Stimulated activated CD8-positive, alpha-beta memory T cell treated with anti-CD3 and anti-CD28 coated beads, Interleukin-2, amount 100 ng/mL, for 1 hour (primary cell): ENCODE results near the gene ANGPTL8.

Source experiments
- DNase-seq, 2 donors: peaks; one replicate each; pipeline ENCODE4 v3.0.0-alpha.2; 2020; ENCODE audit warnings: low read depth in 2 of 2

ANGPTL8 gene

DNA sequence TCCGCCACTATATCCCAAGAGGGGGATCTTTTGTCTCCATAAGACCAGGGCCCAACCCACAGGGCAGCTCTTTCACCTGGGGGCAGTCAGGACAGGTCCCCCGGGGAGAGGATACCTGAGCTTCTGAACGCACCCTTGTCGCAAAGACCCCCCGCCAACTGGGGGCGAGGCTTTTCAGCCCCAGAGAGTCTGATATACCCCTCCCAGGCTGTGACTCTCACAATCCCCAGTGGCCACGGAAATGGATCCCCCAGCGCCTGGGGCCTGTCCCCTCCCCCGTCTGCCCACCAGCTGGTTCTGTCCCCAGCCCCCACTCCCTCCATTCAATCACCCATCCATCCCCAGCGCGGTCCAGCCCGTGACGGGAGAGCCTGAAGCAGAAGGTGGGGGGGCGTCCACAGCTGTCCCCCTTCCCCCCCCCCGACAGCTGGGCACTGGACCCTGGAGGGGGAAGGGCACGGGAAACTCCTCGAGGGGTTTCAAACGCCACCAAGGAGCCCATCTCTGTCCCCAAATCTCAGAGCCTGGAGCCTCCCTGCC, 22.1 kb downstream of the ANGPTL8 start:
- no peak for DNase-seq

- no peak for DNase-seq
These were observed 22.8 kb downstream of the ANGPTL8 start, which contains the start of gene DOCK6 for GRCh38 chr19:11261971-11262839. Gene DOCK6 (minus strand): TSS chr19:11262524. CDS start chr19:11262440, 84 bp downstream.

- DNase-seq = no peak
These were observed 24.3 kb downstream of the ANGPTL8 start for GRCh38 chr19:11263726-11264125.

DNA sequence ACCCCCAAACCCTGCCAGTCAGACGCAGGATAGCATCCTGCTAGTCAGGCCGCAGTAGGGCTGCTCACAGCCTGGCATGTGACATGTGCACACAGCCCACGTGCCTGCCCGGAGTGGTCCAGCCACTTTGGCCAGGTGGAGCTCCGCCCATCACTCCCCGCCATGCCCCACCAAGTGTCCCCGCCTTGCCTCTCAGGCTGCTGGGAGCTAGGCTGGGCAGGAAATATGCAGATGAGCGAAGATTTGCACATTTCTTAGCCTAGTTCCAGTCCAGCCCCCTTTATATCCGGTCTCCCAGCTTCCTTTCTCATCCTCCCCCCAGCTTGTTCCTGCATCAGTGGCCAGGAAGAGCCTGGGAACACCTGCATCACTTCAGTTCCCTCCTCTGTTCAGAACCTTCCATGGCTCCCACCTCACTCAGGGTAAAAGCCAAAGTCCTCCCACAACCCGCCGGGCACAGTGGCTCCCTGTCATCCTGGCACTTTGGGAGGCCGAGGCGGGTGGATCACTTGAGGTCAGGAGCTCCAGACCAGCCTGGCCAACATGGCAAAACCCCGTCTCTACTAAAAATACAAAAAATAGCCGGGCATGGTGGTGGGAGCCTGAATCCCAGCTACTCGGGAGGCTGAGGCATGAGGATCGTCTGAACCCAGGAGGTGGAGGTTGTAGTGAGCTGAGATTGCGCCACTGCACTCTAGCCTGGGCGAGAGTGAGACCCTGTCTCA, 25.2 kb downstream of the ANGPTL8 start:
- DNase-seq = no peak

GRCh38 chr19:11265177-11265784, 25.9 kb downstream of the ANGPTL8 start:
- DNase-seq = no peak

DNA sequence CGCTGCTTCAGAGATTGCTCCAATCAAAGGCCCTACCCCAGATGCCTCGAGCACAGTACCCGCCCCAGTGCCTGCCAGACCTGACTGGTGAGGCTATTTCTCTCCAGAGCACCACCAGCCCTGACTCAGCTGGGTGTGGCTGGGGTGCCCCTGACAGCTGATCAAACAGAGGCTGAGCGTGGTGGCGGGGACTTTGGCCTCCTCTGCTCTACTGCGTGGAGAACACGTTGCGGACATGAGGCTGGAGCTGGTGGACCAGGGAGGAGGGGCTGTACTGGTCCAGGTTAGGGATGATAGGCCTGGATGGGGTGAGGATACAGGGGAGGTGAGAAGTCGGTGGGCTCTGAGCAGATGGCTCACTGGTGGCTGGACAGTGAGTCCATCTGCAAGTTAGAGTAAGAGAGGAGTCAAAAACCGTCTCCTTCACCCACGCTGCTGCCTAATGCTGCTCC, 26.4 kb downstream of the ANGPTL8 start:
- no peak for DNase-seq

GRCh38 chr19:11267316-11268085, 28.1 kb downstream of the ANGPTL8 start:
- DNase-seq = no peak

GRCh38 chr19:11268783-11269267, 29.4 kb downstream of the ANGPTL8 start:
- DNase-seq = no peak

DNA sequence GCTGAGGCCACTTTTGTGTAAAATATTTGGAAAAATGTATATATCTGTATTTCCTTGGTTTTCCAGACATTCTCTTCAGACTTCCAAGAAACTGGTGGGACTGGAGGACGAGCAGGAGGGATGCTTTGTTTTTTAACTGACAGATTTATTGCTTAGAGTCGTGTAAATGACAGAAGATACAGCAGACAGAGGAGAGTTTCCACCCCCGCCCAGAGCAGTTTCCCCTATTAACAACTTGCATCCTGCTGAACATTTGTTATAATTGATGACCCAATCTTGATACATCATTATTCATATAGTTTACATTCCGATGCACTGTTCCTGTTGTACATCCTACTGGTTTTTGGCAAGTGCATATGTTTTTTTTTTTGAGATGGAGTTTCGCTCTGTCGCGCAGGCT, 30.0 kb downstream of the ANGPTL8 start:
- no peak for DNase-seq

- no peak for DNase-seq
These were observed 33.9 kb downstream of the ANGPTL8 start for GRCh38 chr19:11273296-11273695.

DNA sequence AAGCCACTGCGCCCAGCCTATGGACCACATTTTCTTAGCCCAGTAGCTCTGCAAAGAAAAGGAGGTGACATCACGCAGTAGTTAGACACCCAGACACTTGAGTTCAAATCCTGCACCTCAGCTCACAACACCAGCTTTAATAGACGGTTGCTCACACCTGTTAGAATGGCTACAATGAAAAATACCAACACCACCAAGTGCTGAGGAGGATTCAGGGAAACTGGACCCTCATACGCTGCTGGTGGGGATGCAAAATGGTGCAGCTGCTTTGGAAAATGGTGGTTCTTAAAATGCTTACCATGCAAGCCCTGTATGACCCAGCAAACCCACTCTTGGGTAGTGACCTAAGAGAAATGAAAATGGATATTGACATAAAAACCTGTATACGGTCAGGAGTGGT, 34.6 kb downstream of the ANGPTL8 start:
- no peak for DNase-seq

- DNase-seq = no peak
These were observed 35.2 kb downstream of the ANGPTL8 start for GRCh38 chr19:11274533-11275086.

DNA sequence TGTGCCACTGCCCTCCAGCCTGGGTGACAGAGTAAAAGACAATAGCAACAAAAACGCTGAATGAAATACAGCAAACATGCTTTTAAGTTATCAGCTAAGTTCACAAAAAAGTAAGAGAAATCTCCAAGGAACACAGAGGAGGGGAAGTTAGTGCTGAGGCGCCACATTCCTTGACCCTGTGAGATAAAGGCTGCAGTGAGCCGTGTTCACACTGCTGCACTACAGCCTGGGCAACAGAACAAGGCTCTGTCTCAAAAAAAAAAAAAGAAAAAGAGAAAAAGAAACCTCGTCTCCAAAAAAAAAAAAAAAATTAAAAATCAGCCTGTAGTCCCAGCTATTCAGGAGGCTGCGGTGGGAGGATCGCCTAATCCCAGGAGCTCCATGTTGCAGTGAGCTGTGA, 39.3 kb downstream of the ANGPTL8 start:
- no peak for DNase-seq

GRCh38 chr19:11279505-11280236, 40.3 kb downstream of the ANGPTL8 start:
- no peak for DNase-seq

GRCh38 chr19:11281356-11282049, 42.1 kb downstream of the ANGPTL8 start:
- DNase-seq = no peak

DNA sequence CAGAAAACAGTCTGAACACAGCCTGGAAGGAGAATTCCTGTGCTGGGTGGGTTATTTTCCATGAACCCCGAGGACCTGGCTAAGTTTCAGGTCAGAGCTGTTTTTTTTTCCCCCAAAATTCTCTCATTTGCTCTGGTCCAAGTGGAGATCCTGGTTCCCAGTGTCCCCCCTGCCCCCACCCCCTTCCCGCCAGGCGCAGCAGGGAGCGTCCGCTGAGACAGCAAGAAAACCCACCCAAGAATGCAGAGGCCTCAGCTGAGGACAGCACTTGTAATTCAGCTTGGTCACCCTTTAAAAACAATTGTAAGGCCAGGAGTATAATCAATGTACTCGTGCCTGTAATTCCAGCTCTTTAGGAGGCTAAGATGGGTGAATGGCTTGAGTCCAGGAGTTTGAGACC, 45.1 kb downstream of the ANGPTL8 start:
- no peak for DNase-seq

GRCh38 chr19:11286312-11286974, 47.0 kb downstream of the ANGPTL8 start:
- no peak for DNase-seq

GRCh38 chr19:11288349-11288748, 48.9 kb downstream of the ANGPTL8 start:
- DNase-seq = no peak

DNA sequence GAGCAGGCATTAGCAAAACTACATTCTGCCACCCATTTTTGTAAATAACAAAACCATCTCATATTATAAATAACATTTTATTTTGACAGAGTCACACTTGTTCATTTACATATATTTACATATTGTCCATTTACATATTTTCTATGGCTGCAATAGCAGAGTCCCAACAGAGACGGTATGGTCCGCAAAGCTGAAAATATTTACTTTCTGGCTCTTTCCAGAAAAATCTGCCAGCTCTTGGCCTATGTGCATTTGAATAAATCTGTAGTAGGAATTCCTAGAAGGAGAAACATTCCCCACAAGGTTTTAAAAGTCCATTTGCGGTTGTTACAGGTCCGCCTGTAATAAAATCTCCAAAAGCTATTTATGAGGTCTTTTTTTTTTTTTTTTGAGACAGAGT, 50.8 kb downstream of the ANGPTL8 start:
- DNase-seq = no peak
